ENCODE data around the gene TMEFF2. TPM values are rescaled to one million over a fixed set of nuclear protein-coding genes. Genes with fewer than 3 reads are reported as not detected.

The TMEFF2 gene
- total and polyA plus RNA-seq, 4 donors = 0.08 TPM; not detected in 3

- H3K4me1 ChIP-seq (ENCODE audit: control insufficient read depth in 4 of 4, insufficient read depth in 4 of 4, low read length in 3 of 4) = peaks cover 0 to 2% (median 0%) of the 10 kb centered on the region in 4 donors
- no peak overlapping the region for H3K9ac ChIP-seq (ENCODE audit: low read depth in 1 of 2, low read length in 2 of 2)
- DNase-seq (ENCODE audit: low spot score) = no peak
- WGBS = 82% methylated on average over 7 of the region's 7 CpGs
- TF ChIP-seq RAD21 (IDR thresholded peaks at IDR 0.05) = no peak
- TF ChIP-seq REST (IDR thresholded peaks at IDR 0.05) = no peak
- TF ChIP-seq JUND (IDR thresholded peaks at IDR 0.05) = no peak
- TF ChIP-seq RXRA (IDR thresholded peaks at IDR 0.05) = no peak
- no peaks in the 10 kb centered on the region for H3K27me3 ChIP-seq (ENCODE audit: control insufficient read depth in 4 of 4, insufficient read depth in 4 of 4, low read length in 3 of 4)
- no peak overlapping the region for H3K27ac ChIP-seq (ENCODE audit: low read depth in 1 of 2, low read length in 2 of 2)
- H3K4me3 ChIP-seq (ENCODE audit: low read depth in 1 of 3, low read length in 3 of 3) = no peak overlapping the region
- H3K36me3 ChIP-seq (ENCODE audit: control insufficient read depth in 4 of 4, insufficient read depth in 3 of 4, low read depth in 1 of 4, low read length in 3 of 4) = no peaks in the 10 kb centered on the region
- no peaks in the 10 kb centered on the region for H3K9me3 ChIP-seq (ENCODE audit: control insufficient read depth in 4 of 4, low read length in 3 of 4)
These were observed 103.8 kb downstream of the TMEFF2 start for GRCh38 chr2:192090911-192091310.

DNA sequence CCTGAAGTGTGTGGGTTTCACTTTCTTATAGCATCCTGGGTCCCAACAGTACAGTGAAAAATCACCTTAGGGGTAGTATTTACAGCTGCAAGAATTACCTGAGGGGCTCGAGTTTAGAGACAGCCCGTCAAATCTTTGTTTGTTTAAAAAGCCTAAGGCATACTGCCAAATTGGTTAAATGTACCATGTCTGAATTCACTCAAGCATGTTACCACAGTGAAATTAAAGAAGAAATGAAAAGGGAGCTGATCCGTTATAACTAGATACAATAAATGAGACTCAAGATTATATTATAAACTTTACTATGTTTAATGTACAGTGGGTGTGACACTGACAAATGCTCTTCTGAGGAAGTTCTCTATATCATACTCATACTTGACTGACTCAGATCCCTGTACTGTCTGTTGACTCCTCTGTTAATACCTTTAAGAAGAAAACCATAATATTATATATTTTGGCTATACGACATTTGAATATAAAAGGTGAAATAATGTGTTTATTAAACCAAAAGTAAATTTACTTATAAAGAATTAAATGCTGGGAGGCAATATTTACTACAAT lies 107.3 kb downstream of the TMEFF2 start:
- no peak overlapping the region for H3K9ac ChIP-seq (ENCODE audit: low read depth in 1 of 2, low read length in 2 of 2)
- H3K36me3 ChIP-seq (ENCODE audit: control insufficient read depth in 4 of 4, insufficient read depth in 3 of 4, low read depth in 1 of 4, low read length in 3 of 4) = no peaks in the 10 kb centered on the region
- WGBS = 30% methylated on average over 4 of the region's 4 CpGs
- H3K4me3 ChIP-seq (ENCODE audit: low read depth in 1 of 3, low read length in 3 of 3) = no peak overlapping the region
- no peak overlapping the region for H3K27ac ChIP-seq (ENCODE audit: low read depth in 1 of 2, low read length in 2 of 2)
- H3K27me3 ChIP-seq (ENCODE audit: control insufficient read depth in 4 of 4, insufficient read depth in 4 of 4, low read length in 3 of 4) = no peaks in the 10 kb centered on the region
- DNase-seq (ENCODE audit: low spot score) = no peak
- H3K4me1 ChIP-seq (ENCODE audit: control insufficient read depth in 4 of 4, insufficient read depth in 4 of 4, low read length in 3 of 4) = peaks cover 0 to 2% (median 0%) of the 10 kb centered on the region in 4 donors
- no peaks in the 10 kb centered on the region for H3K9me3 ChIP-seq (ENCODE audit: control insufficient read depth in 4 of 4, low read length in 3 of 4)
- TF ChIP-seq ZBTB33 (IDR thresholded peaks at IDR 0.05) = no peak
- no peak for TF ChIP-seq HNF4G (IDR thresholded peaks at IDR 0.05)
- no peak for TF ChIP-seq YY1 (IDR thresholded peaks at IDR 0.05)
- no peak for TF ChIP-seq JUND (IDR thresholded peaks at IDR 0.05)
- TF ChIP-seq ATF3 (IDR thresholded peaks at IDR 0.05) = no peak
- no peak for TF ChIP-seq FOXA2 (IDR thresholded peaks at IDR 0.05)
- no peak for TF ChIP-seq REST (IDR thresholded peaks at IDR 0.05)
- TF ChIP-seq, protein P1, sequence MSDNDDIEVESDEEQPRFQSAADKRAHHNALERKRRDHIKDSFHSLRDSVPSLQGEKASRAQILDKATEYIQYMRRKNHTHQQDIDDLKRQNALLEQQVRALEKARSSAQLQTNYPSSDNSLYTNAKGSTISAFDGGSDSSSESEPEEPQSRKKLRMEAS (IDR thresholded peaks at IDR 0.05) = no peak
- no peak for TF ChIP-seq TAF1 (conservative IDR thresholded peaks at IDR 0.05)
- TF ChIP-seq SP1 (IDR thresholded peaks at IDR 0.05) = no peak
- no peak for TF ChIP-seq CTCF (IDR thresholded peaks at IDR 0.05; ENCODE audit: low read depth, low read length, missing input control)
- TF ChIP-seq EGR1 (IDR thresholded peaks at IDR 0.05; ENCODE audit: low read depth in 2 of 2) = no peak
- no peak for TF ChIP-seq HNF4A (conservative IDR thresholded peaks at IDR 0.05)
- no peak for TF ChIP-seq NR2F2 (IDR thresholded peaks at IDR 0.05)
- TF ChIP-seq GABPA (IDR thresholded peaks at IDR 0.05 in 1 of 2, conservative IDR thresholded peaks at IDR 0.05 in 1 of 2) = no peak
- no peak for TF ChIP-seq RAD21 (IDR thresholded peaks at IDR 0.05)
- TF ChIP-seq RXRA (IDR thresholded peaks at IDR 0.05) = no peak
- no peak for TF ChIP-seq FOXA1 (IDR thresholded peaks at IDR 0.05)
